ENCODE results near the gene WDPCP.

Gene WDPCP

DNA sequence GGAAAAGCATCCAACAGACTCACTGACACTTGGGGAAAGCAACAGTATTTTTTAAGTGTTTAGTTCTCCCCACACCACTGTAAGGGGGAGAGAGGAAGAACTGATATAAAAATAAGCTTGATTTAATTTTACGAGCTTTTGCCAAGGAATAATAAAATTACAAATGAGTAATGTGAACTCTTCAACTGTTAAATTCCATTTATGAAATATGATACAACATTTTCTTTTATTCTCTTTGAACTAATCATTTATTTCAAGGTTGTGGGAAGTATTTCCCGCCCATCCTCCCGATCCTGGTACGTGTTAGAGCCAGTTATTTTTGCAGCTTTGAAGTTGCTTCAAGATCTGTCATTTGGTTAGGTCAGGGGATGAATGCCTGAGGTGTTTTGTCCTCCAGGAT, 35.2 kb downstream of the WDPCP start:
- no peak overlapping the region for H3K27ac ChIP-seq
- H3K4me3 ChIP-seq: no peak overlapping the region

- no peak overlapping the region for H3K27ac ChIP-seq
- H3K4me3 ChIP-seq: no peak overlapping the region
Measured at GRCh38 chr2:63545023-63545422, 43.3 kb downstream of the WDPCP start.

GRCh38 chr2:63544017-63544627, 44.2 kb downstream of the WDPCP start:
- no peak overlapping the region for H3K4me3 ChIP-seq
- H3K27ac ChIP-seq: no peak overlapping the region

GRCh38 chr2:63539416-63540162, 48.7 kb downstream of the WDPCP start:
- no peak overlapping the region for H3K4me3 ChIP-seq
- no peak overlapping the region for H3K27ac ChIP-seq

GRCh38 chr2:63538390-63538789, 49.9 kb downstream of the WDPCP start:
- Histone ChIP-seq H3K27ac (no peak overlapping the region), H3K4me3 (no peak overlapping the region)

GRCh38 chr2:63537306-63537705, 51.0 kb downstream of the WDPCP start:
- Histone ChIP-seq H3K4me3 (no peak overlapping the region), H3K27ac (no peak overlapping the region)

- H3K4me3 ChIP-seq: no peak overlapping the region
- no peak overlapping the region for H3K27ac ChIP-seq
Measured at GRCh38 chr2:63530704-63531279, 57.5 kb downstream of the WDPCP start.

DNA sequence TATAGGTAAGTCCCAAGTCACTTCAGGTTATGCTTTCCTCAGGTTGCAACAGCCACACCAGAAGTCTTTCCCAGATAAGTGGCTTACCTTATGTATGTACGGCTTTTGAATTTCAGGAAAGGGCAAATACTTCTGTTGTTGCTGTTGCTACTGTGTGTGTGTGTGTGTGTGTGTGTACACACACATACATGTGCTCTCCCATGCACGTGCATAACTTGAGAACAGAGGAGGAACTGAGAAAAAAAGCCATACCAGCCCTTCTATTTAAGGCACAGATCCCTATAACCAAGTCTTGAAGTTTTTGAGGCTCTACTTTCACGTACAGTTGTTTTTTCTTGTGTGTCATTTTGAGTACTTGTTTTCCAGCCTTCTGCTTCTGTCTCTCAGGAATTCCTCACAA, 62.4 kb downstream of the WDPCP start:
- Histone ChIP-seq H3K4me3 (no peak overlapping the region), H3K27ac (no peak overlapping the region)

DNA sequence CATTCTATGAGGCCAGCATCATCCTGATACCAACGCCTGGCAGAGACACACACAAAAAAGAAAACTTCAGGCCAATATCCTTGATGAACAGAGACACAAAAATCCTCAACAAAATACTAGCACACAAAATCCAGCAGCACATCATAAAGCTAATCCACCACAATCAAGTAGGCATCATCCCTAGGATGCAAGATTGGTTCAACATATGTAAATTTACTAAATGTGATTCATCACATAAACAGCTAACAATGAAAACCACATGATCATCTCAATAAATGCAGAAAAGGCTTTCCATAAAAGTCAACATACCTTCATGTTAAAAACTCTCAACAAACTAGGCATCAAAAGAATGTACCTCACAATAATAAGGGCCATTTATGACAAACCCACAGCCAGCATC, 65.3 kb downstream of the WDPCP start:
- H3K4me3 ChIP-seq: no peak overlapping the region
- no peak overlapping the region for H3K27ac ChIP-seq

GRCh38 chr2:63520793-63521192, 67.5 kb downstream of the WDPCP start:
- no peak overlapping the region for H3K27ac ChIP-seq

GRCh38 chr2:63514781-63515180, 73.5 kb downstream of the WDPCP start:
- no peak overlapping the region for H3K4me3 ChIP-seq

More at GRCh38 chr2:63520793-63521192, 67.5 kb downstream of the WDPCP start:
- H3K4me3 ChIP-seq: no peak overlapping the region

DNA sequence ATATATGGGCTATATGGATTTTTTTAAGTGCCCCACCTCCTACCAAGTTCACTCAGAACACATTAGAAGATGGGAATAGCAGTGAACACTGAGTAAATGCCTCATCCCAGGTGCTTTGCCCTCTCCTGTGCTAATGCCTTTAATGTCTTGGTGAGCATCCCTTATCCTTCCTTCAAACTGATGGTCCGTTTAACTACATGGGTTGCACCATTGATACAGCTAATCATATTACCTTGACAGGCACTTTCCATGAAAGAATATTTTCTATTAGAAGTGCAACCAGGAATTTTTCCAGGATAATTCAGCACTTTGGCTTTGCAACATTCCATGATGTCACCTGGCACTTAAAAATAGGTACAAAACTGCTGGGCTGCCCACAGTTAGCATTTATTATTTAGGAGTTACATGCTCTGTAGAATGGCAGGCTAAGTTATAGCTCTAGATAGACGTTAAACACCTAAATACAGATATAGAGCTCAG, 74.0 kb downstream of the WDPCP start:
- H3K27ac ChIP-seq: no peak overlapping the region
- H3K4me3 ChIP-seq: no peak overlapping the region

More at GRCh38 chr2:63514781-63515180, 73.5 kb downstream of the WDPCP start:
- no peak overlapping the region for H3K27ac ChIP-seq

DNA sequence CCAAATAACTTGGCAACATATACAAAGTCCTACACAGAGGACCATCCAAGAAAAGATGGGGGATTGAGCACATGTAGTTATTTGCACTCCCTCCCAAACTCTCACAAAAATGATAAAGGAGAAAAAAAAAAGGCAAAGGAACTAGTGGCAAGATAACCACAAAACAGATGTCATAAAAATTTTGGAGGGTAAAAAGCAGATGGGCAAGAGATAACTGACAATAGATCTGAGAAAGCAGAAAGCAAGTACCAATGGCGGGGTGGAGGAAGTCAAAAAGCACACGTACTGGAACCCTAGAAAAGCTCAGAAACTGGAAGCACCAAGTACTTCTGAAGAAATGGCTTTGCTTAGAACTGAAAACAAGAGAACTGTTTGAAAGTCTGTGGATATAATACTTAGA, 82.0 kb downstream of the WDPCP start:
- H3K27ac ChIP-seq: no peak overlapping the region
- H3K4me3 ChIP-seq: no peak overlapping the region

- H3K4me3 ChIP-seq: no peak overlapping the region
Measured at GRCh38 chr2:63503818-63504217, 84.5 kb downstream of the WDPCP start.

DNA sequence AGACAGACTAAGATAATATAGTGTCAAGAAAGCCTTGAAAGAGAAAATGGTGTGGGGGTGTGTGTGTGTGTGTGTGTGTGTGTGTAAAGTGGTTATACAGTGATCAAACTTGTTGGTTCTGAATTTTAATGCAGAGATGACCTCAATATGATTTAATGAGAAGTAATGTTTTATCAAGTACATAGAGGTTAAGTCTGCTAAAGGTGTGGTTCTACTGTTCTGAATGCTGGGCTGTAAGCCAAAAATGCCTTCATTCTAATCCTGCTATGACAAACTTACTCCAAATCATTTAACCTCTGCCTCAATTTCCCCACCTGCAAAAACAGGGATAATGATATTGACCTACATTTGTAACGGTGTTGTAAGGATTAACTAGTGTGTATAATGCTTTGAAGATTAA, 87.9 kb downstream of the WDPCP start:
- Histone ChIP-seq H3K4me3 (no peak overlapping the region), H3K27ac (no peak overlapping the region)

More at GRCh38 chr2:63503818-63504217, 84.5 kb downstream of the WDPCP start:
- no peak overlapping the region for H3K27ac ChIP-seq

DNA sequence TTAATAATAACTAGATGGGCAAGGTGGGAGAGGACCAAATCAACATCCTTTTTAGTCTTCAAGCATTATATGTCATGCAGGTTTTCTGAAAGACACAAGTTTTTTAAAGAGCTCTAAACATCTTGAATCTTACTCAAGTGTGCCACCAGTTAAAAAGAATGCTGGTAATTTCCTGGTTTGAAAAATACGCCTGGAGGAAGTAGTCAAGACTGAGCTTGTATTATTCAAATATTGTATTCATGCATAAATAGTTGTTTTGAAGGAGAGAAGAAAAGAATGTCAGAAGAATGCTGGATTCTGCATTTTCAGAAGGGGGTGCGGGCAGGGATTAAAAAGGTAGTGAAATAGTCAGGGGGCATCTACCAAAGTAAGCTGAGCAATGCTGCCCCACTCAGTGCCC, 90.7 kb downstream of the WDPCP start:
- no peak overlapping the region for H3K4me3 ChIP-seq
- no peak overlapping the region for H3K27ac ChIP-seq

DNA sequence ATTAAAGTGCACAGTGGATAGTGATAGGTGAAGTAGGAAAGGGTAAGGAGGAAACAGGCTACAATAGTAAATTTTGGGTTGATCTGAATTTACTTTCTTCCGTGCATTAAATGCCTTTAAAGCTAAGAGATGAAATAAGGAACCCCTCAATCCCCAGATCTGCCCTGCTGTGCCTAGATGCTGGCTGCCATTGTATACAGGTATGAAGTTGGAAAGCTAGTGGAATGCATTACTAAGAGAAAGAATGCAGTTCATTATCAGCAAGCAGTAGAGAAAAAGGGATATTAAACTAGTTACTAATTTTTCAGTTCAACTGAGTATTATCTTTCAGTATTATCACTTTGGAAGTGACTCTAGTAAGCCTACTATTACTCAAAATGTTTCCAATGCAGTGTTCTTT, 93.3 kb downstream of the WDPCP start:
- H3K27ac ChIP-seq: no peak overlapping the region
- H3K4me3 ChIP-seq: no peak overlapping the region

DNA sequence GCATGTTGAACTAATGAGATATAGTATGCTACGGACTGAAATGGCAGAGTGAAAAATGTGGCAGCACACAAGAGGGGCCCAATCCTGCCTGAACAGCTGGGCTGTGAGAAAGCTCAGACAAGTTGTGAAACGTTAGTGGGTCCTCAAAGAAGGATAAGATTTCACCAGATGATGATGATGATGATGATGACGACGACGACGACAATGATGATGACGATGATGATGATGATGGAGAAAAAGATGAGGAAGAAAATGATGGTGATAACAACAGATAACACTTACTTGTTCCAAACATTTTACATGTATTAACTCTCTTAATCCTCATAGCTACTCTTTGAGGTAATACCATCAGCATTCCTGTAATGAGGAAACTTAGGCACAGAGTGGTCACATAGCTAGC, 94.2 kb downstream of the WDPCP start:
- no peak overlapping the region for H3K4me3 ChIP-seq
- H3K27ac ChIP-seq: no peak overlapping the region

DNA sequence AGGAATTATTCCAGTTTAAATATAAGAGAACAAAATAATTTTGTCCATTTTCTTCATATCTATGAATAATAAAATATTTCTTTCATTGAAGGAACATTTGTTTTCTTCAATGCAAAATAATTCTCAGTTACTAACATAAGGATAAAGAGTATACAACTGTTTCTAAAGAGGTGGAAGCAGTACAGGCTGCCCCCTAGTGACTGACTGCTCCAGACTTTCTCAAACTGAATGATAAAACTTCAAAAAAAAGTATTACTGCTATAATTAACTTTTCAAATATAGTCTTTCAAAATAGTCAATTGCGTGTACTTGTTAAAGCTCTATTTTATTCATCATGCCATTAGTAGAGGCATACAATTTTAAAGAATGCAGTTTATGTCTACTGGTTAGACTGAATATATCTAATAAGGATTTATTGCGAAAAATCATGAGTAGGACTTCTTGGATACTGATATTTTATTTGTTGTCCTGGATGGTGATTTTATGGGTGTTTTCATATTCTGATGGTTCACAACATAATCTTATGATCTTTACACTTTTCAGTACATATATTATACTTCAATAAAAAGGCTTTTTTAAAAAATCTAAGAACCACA, 100.1 kb downstream of the WDPCP start:
- Histone ChIP-seq H3K27ac (no peak overlapping the region), H3K4me3 (no peak overlapping the region)

DNA sequence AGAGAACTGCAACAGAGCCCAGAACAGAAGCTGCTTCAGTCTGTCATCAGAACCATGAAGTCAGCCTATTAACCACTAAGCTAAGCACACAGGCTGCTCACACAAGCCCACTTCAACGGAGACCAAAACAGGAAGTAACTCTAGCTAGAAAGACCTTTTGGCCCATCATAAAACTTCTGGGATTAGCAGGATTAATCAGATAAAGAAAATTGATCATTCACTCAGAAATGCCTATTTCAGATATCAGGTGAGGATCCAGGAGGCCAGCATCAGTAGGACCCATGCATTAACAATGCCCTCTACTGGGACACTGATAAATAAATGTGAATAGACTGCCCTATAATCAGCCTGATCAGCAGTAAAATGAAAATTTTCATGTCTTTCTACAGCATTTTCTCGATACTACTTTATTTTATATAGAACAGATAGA, 101.4 kb downstream of the WDPCP start:
- Histone ChIP-seq H3K27ac (no peak overlapping the region), H3K4me3 (no peak overlapping the region)

DNA sequence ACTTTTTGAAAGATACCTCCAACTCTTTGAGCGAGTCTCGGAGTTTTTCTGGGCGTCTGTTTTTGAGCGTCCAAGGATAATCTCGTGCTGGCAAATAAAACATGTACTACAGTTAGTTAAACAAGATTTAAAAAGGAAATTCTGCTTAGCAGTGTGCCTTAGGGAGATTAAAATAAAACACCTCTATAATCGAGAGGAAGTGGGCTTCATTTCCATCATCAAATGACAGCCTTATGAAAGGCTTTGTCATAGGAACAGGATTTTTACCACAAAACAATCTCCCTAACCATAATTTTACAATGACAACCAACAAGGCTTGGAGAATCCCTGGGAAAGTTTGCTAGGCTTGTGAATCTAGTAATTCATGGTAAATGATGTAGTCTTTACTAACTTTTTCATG, 103.4 kb downstream of the WDPCP start:
- Histone ChIP-seq H3K4me3 (no peak overlapping the region), H3K27ac (no peak overlapping the region)

All from skin epidermis (tissue), 12 donors.